CD4-positive, alpha-beta T cell treated with Interferon alpha-2 for 1 hour (primary cell): ENCODE measurements around the gene RPL7L1.

Experiments
- DNase-seq, 2 donors: peaks; one replicate each; pipeline ENCODE4 v3.0.0-alpha.2; 2020 to 2022

Gene RPL7L1

DNA sequence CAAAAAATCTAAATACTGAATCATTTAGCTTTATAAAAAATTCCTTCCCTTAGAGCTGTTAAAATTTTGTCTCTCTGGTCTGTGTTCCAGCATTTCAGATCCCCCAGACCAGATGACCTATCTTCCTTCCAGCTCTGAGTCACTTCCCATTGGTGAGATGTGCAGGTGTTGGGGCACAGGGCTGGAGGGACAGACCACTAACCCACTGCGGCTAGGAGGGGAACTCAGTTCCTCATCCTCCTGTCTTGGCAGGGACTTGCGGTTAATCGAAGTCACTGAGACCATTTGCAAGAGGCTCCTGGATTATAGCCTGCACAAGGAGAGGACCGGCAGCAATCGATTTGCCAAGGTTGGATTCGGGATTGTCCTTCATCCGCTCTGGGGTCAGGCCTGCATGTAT lies 55.9 kb downstream of the RPL7L1 start:
- no peak for DNase-seq

DNA sequence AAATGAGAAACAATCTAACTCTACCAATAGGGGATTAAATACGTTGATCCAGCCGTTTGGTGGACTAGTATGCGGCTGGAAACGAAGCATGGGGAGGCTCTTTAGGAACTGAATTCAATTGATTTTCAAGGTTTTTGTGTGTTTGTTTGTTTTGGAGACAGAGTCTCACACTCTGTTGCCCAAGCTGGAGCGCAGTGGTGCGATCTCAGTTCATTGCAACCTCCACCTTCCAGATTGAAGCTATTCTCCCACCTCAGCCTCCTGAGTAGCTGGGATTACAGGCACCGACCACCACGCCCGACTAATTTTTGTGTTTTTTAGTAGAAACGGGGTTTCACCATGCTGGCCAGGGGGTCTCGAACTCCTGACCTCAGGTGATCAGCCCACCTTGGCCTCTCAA lies 57.0 kb downstream of the RPL7L1 start:
- no peak for DNase-seq

DNA sequence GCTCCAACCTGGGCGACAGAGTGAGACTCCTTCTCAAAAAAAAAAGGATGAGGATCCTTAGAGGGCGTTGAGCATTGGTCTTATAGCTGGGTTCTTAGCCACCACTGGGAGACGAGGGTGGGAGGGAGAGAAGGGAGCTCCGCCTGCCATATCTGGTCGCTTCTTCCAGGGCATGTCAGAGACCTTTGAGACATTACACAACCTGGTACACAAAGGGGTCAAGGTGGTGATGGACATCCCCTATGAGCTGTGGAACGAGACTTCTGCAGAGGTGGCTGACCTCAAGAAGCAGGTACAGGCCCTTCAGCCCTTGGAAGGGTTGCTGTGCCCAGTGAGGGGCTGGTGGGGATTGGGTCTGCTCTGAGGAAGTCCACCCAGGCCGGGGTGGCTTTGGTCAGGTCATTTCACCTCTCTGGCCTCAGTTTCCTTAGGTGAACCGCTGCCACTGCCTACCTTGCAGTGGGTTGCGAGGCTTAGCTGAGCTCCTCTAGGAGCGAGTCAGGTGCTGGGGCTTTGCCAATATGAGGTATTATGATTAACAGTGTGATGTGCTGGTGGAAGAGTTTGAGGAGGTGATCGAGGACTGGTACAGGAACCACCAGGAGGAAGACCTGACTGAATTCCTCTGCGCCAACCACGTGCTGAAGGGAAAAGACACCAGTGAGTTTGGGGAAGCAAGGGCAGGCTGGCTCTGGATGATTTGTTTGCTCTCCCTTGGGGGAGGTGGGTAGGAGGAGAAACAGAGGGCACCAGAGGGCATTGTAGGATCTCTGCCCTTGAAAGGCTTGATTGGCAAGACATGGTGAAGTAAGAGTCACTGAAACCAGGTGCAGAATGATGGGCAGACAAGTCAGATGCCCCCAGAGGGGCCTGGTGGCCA lies 58.4 kb downstream of the RPL7L1 start:
- DNase-seq: no peak

DNA sequence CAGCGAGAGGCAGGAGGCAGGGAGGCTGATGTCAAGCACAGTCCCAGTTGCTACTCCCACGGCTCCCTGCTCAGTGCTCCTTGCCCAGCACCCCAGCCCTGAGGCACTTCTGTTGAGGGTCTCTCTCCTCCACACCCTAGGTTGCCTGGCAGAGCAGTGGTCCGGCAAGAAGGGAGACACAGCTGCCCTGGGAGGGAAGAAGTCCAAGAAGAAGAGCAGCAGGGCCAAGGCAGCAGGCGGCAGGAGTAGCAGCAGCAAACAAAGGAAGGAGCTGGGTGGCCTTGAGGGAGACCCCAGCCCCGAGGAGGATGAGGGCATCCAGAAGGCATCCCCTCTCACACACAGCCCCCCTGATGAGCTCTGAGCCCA lies 59.0 kb downstream of the RPL7L1 start:
- DNase-seq: no peak

DNA sequence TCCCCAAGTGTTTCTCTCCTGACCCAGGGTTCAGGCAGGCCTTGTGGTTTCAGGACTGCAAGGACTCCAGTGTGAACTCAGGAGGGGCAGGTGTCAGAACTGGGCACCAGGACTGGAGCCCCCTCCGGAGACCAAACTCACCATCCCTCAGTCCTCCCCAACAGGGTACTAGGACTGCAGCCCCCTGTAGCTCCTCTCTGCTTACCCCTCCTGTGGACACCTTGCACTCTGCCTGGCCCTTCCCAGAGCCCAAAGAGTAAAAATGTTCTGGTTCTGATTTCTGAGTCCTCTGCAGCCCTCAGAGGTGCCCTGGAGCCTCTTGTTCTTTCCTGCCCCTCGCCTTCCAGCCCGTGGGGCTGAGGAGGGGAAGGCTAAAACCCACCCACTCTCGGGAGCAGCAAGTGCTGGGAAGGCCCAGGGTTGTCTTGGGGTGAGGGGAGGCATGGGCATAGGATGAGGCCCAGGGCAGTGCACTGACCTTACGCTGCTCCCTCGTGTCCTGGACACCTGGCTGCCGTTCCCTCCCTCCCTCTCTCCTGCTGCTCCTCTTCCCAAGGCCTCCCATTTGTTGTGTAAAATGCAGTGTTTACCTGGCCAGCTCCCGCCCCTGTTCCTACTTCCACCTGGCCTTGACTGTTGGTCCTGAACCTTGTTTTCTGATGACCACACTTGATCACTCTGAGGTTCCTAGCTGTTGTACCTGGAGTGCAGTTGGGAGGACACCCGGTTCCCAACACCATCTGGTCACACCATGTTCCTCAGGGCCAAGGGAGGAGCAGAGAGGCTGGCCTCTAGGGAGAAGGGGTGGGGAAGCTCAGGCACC lies 59.8 kb downstream of the RPL7L1 start:
- no peak for DNase-seq
